Measurements from ENCODE around the gene KANSL1L.
"Not testable (repeated sequence)": the region's sequence is repeated elsewhere in the genome, so short reads cannot be mapped to it uniquely, and the experiment has no call there.

The KANSL1L gene

GRCh38 chr2:210179351-210179990, 8.3 kb upstream of the KANSL1L start:
- no peak for DNase-seq (ENCODE audit: low spot score)

DNA sequence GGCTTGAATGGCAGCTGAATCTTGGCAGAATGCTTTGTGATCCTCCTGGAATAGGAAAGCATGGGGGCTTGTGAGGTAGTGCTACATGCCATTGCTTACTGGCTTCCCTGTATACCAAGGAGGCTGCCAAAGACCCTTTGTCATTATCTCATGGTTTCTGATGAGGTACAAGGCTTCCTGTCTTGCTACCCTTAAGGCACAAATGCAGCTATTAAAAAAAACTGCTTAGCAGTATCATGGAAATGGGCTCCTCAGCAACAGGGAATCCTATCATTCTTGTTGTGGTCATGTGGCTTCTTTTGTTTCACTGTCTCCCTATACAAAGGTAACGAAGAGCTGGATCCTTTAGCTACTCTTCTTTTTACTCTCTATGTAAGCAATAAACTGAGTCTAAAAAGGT, 6.6 kb upstream of the KANSL1L start:
- DNase-seq (ENCODE audit: low spot score), result no peak

DNA sequence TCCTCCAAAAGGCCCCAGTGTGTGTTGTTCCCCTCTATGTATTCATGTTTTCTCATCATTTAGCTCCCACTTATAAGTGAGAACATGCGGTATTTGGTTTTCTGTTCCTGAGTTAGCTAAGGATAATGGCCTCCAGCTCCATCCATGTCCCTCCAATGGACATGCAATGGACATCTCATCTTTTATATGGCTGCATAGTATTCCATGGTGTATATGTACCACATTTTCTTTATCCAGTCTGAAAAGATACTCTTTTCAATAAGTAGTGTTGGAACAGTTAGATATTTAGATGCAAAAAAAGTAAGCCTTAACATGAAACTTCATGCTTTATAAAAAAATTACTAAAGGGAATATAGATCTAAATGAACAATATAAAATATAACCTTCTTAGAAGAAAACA, 5.9 kb upstream of the KANSL1L start:
- not testable (repeated sequence) for DNase-seq (ENCODE audit: low spot score)

- DNase-seq (ENCODE audit: low spot score), result no peak
Measured at GRCh38 chr2:210174086-210174485, 2.9 kb upstream of the KANSL1L start.

DNA sequence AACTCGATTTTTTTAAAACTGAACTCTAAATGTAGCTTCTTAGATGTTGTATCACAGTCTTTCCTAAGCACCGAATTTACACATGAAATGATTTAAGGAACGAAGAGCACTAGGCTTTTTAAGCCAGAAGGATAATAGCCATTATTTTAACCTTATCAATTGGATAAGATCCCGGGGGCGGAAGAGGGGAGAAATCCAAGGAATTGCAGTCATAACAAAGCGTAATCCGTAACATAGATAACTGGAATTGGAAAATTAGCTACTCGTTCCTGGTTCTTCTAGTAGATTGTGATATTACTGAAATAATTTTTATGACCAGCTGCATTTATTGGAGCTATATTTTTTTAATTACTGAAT, 988 bp upstream of the KANSL1L start:
- DNase-seq (ENCODE audit: low spot score), result no peak

DNA sequence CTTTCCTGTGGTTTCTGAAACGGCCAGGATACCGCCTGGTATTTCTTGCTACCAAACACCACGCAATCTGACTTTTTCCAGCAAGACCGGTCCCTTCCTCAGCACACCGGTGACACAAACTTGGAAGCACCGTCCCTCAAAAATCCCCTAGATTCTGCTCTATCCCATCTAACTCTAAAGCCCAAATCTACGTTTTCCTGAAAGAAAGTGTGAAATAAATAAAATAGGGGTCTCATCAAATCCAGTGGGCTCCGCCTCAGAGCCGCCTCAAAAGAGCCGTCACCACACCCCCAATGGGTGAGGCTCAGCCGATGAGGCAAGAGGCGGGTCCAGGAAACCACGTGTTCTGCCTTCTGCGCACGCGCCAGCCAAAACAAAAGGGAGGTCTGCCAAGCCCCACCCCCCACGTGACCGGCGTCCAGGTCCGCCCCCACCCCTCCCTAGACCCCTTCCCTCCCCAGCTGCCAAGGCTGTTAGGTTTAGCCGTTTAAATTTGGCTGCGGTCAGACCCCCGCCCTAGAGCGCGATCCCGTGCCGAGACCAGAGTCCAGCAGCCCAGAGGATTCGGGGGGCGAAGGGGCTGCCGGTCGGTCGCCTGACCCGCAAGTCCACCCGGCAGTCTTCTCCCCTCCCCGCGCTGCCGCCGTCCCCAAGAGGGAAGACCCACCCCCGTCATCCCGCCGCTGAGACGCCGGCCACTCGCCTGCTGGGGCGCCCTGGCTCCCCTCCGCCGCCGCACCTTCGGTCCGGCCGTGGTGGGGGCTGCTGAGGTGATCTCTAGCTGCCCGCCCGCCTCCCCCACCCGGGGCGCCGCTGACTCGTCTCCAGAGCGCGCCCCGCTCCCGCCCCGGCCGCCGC, 534 bp downstream of the KANSL1L start:
- DNase-seq (ENCODE audit: low spot score), result peak; percentile 94

DNA sequence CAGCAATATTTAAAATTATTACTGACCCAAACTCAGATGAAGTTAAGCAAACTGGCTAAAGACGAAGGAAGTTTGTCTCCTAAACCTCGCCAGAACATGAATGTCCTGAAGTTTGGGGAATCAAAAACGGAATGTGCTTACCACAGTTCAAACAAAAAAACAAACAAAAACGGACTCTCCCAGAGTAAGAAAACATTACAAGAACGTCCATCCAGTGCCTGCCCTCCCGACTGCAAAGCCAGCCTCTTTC, 1.1 kb downstream of the KANSL1L start:
- DNase-seq (ENCODE audit: low spot score), result no peak

GRCh38 chr2:210169516-210170195, 1.6 kb downstream of the KANSL1L start:
- peak; percentile 27 for DNase-seq (ENCODE audit: low spot score)

GRCh38 chr2:210167227-210167626, 4.0 kb downstream of the KANSL1L start:
- DNase-seq (ENCODE audit: low spot score), result no peak

GRCh38 chr2:210162466-210163124, 8.6 kb downstream of the KANSL1L start:
- no peak for DNase-seq (ENCODE audit: low spot score)

GRCh38 chr2:210159059-210159458, 12.2 kb downstream of the KANSL1L start:
- no peak for DNase-seq (ENCODE audit: low spot score)

- no peak for DNase-seq (ENCODE audit: low spot score)
Measured at GRCh38 chr2:210158236-210158635, 13.0 kb downstream of the KANSL1L start.

GRCh38 chr2:210157526-210157925, 13.7 kb downstream of the KANSL1L start:
- DNase-seq (ENCODE audit: low spot score), result no peak

- no peak for DNase-seq (ENCODE audit: low spot score)
Measured at GRCh38 chr2:210147614-210148013, 23.6 kb downstream of the KANSL1L start.

GRCh38 chr2:210132239-210132638, 39.0 kb downstream of the KANSL1L start:
- DNase-seq (ENCODE audit: low spot score), result no peak

- DNase-seq (ENCODE audit: low spot score), result no peak
Measured at GRCh38 chr2:210128961-210129360, 42.2 kb downstream of the KANSL1L start.

GRCh38 chr2:210113614-210114235, 57.5 kb downstream of the KANSL1L start:
- no peak for DNase-seq (ENCODE audit: low spot score)

GRCh38 chr2:210112871-210113270, 58.3 kb downstream of the KANSL1L start:
- DNase-seq (ENCODE audit: low spot score), result no peak

DNA sequence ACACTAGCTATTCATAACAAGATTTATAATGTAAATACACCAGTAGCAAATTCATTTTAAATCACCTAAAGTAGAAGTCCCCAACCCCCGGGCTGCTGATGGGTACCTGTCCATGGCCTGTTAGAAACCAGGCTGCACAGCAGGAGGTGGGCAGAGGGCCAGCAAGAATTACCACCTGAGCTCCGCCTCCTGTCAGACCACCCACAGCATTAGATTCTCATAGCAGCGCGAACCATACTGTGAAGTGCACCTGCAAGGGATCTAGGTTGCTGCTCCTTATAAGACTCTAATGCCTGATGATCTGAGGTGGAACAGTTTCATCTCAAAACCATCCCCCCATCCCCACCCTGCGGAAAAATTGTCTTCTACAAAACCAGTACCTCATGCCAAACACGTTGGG, 71.3 kb downstream of the KANSL1L start:
- no peak for DNase-seq (ENCODE audit: low spot score)

- no peak for DNase-seq (ENCODE audit: low spot score)
Measured at GRCh38 chr2:210094787-210095186, 76.4 kb downstream of the KANSL1L start.

- no peak for DNase-seq (ENCODE audit: low spot score)
Measured at GRCh38 chr2:210092791-210093190, 78.4 kb downstream of the KANSL1L start.

DNA sequence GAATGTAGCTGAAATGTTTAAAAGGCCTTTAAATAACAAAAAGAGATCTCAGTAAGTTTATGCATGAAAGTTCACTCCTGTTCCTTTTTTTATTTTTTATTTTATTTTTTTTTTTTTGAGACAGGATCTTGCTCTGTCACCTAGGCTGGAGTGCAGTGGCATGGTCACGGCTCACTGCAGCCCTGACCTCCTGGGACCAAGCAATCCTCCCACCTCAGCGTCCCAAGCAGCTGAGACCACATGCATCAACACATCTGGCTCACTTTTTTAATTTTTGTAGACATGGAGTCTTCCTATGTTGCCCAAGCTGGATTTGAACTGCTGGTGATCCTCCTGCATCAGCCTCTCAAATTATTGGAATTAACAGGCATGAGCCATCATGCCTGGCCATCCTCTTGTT, 84.3 kb downstream of the KANSL1L start:
- no peak for DNase-seq (ENCODE audit: low spot score)

Measured in AG08396 (cell line).